DMS153 treated with DMSO at 0.1 percent for 48 hours (cell line): ENCODE data around the gene TMEM156.

Experiments used
- DNase-seq: peaks from one replicate; lab custom pipeline; 2025; ENCODE audit not compliant: unreplicated experiment; lab: John Stamatoyannopoulos, UW

The TMEM156 gene, protein sequence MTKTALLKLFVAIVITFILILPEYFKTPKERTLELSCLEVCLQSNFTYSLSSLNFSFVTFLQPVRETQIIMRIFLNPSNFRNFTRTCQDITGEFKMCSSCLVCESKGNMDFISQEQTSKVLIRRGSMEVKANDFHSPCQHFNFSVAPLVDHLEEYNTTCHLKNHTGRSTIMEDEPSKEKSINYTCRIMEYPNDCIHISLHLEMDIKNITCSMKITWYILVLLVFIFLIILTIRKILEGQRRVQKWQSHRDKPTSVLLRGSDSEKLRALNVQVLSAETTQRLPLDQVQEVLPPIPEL

DNA sequence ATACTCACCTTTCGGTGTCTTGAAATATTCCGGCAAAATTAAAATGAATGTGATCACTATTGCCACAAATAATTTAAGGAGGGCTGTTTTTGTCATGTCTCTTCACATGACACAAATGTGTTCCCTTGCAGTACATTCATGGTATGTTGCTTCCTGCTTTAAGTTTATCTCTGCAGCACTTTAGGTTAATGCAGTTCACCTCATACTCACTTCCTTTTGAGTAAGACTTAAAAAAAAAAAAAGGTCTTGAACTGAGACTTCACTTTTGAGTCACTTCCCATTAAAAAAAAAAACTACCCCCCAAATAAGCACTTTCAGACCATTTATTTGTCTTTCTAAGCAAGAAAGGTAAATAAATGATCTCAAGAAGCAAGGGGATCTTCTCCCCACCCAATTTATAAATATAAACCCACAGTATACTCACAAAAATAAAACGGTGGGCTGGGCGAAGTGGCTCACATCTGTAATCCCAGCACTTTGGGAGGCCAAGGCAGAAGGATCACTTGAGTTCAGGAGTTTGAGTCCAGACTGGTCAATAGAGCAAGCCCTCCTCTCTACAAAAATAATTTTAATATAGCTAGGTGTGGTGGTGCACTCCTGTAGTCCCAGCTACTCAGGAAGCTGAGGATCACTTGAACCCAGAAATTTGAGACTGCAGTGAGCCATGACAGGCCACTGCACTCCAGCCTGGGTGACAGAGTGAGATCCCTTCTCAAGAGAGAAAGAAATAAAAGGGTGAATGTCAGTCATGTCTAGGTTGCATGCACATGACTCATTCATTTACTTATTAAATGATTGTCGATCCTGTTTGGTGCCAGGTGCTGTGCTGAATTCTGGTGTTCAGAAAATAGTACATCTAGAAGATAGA is at the start of gene TMEM156:
TSS of gene TMEM156 (minus strand) at position 192 of the 868 bp plus-strand sequence. CDS start at position 96, 96 bp downstream.
- no peak for DNase-seq

DNA sequence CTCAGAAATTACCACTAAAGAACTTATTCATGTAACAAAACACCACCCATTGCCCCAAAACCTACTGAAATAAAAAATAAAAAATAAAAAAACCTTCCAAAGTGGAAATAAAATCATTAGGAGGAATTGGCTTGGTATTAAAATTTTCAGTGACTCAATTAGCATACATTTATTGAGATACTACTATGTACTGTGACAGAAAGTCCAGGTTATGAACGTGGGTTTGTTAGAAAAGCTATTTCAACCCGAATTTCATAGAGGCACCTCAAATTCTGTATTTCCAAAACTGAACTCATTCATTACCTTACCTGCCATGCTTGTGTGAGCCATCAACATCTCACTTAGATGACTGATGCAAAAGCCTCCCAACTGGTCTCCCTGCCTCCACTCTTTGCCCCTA is 46.6 kb upstream of the TMEM156 start:
- DNase-seq, result no peak

DNA sequence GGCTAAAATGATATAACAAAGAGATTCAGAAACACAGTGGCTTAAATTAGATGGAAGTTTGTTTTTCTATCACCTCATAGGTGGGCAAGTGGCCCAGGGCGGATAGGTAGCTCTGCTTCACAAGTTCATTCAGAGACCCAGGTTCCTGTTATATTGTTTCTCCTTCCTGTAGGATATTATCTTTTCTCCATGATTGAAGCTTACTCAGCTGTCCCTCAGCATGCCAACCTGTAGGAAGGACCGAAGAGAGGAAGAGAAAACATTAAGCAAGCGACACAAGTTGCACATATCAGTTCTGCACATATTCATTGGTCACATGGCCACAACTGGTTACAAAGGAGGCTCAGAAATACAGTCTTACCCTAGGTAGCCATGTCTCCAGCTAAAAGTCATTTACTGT is 36.7 kb upstream of the TMEM156 start:
- DNase-seq, result no peak

DNA sequence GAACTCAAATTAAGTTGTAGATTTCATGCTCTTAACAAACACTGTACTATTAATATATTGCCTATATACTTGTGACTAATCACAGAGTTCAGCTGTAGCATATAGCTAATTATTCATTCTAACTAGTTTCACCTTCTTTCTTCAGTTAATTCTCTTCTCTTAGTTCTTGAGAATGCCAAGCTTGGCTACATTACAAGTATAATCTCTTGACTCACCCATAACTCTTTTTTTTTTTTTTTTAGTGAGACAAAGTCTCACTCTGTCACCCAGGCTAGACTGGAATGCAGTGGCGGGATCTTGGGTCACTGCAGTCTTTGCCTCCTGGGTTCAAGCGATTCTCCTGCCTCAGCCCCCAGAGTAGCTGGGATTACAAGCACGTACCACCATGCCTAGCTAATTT is 35.2 kb upstream of the TMEM156 start:
- DNase-seq, result no peak

DNA sequence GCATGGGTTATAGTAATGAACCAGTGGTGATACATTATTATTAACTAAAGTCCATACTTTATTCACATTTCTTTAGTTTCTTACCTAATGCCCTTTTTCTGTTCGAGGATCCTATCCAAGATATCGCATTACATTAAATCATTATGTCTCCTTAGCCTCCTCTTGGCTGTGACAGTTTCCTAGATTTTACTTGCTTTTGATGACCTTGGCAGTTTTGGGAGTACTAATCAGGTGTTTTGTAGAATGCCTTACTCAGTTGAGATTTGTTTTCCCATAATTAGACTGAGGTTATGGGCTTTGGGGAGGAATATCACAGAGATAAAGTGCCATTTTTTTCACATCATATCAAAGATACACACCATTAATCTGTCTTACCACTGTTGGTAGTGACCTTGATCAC is 34.8 kb upstream of the TMEM156 start:
- DNase-seq, result no peak

DNA sequence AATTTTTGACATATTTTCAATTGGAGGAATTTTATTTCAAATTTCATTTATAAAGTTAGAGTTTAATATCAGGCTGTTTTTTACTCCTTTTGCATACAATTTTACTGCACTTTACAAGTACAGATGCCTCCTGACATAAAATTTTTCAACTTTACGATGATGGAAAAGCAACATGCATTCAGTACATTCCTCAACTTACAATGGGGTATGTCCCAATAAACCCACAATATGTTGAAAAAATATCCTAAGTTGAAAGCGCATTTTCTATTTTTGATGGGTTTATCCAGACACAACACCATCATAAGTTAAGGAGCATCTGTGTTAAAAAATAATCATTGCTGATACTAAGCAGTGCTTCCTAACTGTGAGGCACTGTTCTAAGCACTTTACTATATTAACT is 34.2 kb upstream of the TMEM156 start:
- no peak for DNase-seq

DNA sequence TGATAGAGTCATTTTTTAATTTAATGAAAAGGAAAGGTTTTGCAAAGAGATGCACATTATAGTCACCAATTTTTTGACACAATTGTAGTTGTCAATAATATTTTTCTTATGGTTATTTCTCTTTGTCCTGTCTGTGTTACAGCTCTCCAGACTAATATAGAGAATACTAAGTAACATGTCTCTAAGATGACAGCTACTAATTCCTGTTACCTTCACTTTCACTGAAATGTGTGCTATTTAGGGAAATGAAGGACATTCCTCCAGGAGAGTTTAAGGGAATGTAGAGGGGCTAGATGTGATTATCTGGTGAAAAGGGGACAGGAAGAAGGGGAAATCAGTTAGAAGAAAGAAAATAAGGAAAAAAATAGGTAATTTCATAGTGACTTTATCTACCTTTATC is 31.2 kb upstream of the TMEM156 start:
- DNase-seq, result no peak

DNA sequence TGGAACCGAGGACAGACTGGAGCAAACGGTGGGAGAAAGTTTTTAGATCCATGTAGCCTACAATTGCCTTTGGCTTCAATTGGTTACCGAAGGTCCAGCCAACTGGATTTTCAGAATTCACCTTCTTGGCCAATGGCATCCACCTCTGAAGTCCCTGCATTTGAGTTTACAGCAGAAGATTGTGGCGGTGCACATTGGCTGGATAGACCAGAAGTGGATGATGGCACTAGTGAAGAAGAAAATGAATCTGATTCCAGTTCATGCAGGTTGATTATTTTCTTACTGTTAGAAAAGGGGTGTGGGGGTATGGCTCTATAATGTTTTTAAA is 30.5 kb upstream of the TMEM156 start:
- DNase-seq, result no peak

DNA sequence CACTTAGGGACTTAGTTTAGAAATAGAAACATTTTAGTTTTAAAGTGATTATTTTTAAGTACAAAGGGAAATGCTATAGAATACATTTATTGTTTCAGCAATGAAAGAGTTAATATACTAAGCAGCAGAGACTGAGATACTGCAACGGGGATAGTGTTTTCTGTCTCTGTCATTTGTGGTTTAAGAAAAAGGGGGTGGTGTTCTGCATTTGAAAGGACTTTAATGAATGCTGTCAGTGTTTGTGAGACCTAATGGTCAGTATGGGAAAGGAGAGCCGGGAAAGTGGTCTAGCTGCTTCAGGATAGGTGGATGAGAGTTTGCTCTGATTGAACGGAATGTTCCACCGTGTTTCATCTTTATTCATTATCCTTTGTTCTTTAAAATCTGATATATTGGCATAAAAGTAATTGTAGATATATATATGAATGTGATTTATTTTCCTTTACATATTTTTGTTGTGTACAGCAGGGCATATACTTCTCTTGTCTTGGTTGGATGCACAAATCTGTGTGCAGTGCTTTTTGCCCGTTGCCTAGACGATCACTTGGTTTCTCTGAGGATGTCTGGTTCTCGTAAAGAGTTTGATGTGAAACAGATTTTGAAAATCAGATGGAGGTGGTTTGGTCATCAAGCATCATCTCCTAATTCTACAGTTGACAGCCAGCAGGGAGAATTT is 30.0 kb upstream of the TMEM156 start, which contains the start of gene KLHL5:
TSS of gene KLHL5 (plus strand) at position 139 of the 676 bp plus-strand sequence. CDS start at position 560, 421 bp downstream.
- no peak for DNase-seq

DNA sequence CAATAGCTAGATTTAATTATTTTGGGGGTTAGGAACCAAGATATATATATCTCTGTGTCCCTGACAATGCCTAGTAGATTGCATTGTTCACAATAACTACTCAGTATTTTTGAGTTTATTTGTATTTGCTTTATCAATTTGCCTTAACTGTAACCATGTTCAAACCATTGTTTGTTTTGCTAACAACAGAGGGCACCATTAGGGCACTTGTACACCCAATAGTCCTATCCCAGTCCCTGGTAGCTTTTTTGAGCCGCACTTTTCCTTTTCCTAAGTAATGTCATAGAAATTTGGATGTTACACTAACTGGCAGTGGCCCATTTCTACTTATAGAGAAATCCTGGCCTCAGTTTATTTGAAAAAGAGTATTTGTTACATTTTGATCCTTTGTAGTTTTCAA is 29.2 kb upstream of the TMEM156 start:
- no peak for DNase-seq

DNA sequence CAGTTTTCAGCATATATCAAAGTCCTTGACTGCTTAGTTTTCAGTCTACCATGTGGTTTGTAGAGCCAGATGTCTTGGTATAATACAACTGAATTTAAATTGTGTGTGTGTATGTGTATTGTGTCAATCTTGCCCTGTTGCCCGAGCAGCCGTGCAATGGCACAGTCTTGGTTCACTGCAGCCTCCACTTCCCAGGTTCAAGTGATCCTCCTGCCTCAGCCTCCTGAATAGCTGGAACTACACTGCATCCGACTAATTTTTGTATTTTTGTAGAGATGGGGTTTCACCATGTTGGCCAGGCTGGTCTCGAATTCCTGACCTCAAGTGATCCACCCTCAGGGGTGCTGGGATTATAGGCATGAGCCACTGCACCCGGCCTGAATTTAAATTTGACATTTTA is 23.8 kb upstream of the TMEM156 start:
- DNase-seq, result no peak

DNA sequence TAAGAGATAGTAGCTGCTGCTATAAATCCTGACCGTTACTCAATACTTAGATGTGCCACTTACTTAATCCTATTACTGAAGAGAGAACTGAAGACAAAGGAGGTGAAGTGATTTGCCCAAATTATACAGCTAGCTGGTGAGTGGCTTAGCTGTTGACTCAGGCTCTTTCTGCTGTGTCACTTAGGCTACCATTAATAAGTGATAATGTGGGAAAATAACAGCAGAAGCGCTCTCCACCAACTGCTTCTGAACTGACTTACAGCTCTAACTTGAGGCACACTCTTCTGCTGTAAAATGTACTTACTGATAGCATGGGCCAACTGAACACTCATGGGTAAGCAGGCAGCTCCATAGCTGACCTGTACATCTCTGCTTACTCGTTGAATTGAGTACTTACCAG is 22.3 kb upstream of the TMEM156 start:
- DNase-seq, result no peak

DNA sequence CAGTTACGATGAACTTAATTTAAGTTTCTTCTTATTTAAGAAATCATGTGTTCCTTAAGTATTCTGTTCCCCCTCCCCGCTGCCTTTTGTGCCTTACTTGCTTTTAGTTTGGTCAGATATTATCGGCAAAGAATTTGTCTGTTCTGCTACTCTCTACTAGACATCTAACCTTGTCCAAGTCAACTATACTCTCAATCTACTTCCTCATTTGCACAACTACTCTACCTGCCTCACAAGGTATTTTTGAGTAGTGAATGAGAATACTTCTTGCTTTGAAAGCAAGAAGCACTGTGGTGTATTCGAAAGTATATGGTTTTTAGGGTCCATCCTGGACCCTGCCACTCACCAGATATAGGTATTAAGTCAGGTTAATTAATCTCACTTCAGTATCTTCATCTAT is 21.8 kb upstream of the TMEM156 start:
- DNase-seq, result no peak

DNA sequence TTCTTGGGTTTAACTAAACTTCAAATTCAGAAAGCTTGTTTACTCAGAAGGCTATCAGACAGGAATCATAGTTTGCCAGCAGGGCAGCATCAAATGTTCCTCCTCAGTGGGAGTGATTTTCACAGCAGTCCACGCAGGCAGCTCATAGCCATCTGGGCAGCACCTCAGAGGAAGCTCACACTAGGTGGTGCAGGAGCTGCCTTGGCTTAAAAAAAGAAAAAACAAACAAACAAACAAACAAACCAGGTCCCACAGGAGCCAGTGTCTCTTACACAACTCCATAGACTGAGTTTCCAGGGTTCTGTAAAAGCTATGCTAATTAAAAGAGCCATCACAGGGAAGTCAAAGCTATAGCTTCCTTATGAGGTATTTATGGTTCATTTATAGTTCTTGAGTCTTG is 19.3 kb upstream of the TMEM156 start:
- DNase-seq, result no peak

DNA sequence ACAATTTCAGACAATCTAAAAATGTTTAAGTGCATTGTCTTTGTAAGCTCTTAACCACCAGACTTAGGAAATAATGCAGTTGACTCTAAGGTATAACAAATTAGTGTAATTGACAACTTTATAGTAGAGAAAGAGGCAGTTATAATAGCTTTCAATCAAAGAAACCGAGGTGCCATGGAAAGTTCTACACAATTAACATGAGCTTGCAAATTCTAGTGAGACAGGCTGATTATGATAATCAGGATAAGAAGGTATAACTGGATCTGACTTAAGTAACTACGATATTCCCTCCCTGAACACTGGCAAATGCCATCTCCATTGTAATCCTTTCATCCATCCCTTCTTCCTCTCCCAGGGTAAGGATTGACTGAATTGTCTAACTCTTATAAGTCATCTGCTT is 18.4 kb upstream of the TMEM156 start:
- DNase-seq, result no peak

DNA sequence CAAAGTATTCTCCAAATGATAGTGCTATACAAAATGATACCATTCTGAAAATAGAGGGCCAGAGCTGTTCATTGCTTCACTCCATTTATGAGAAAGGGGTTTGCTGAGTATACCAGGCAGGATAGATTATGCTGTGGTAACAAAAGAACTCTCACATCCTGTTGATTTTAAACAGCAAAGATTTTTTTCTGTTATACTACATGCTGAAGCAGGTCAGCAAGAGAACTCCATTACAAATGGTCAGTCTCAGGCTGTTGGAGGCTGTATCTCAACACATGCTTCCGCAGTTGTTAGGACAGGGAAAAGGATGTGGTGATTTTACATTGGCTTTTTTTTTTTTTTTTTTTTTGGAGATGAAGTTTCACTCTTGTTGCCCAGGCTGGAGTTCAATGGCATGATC is 16.1 kb upstream of the TMEM156 start:
- DNase-seq, result no peak

DNA sequence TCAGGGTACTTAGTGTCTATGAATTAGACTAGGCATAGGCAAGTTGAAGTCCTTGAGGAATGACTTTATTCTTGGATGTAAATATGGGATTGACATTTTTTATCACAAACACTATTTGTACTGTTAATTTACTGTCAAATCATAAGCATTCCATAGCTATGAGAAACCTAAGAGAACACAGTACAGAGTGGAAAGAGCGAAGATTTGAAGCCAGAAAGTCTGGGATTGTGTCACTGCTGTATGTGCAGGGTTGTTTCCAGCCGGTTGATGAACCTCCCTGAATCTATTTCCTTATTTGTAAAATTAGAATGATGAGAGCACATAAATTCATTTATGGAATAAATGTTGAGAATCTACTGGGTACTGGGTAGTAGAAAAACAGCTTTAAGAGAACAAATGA is 15.5 kb upstream of the TMEM156 start:
- DNase-seq, result no peak

DNA sequence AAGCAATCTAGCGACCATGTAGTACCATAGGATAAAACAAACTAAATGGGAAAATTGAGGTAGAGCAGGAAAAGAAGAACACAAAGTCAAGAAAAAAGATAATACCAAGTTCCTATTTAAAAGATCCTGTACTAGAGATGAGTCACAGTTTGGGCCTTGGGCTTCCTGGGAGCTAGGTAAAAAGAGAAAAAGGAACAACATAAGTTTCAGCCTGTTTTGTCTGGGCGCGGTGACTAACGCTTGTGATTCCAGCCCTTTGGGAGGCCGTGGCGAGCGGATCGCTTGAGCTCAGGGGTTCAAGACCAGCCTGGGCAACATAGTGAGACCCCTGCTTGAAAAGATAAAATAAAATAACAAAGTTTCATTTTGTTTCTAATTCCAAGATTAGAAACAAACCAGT is 14.0 kb upstream of the TMEM156 start:
- DNase-seq, result no peak

DNA sequence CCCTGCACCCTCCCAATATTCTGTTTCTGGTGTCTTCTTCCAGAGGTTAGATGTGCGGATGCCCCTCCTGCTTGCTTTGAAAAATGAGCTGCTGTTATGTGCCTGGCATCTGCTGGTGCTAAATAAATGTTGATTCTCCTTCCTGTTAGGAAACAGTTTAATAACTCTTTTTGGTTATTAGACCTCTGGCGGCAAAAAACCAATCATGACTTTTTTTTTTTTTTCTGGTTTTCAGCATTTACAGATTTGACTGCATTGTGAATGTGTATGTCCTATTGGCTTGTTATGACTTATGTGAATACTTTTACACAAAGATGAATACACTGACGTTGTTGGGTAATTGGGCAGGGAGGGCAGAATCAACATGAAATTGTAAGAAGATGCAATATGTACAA is 13.6 kb upstream of the TMEM156 start:
- DNase-seq, result no peak

DNA sequence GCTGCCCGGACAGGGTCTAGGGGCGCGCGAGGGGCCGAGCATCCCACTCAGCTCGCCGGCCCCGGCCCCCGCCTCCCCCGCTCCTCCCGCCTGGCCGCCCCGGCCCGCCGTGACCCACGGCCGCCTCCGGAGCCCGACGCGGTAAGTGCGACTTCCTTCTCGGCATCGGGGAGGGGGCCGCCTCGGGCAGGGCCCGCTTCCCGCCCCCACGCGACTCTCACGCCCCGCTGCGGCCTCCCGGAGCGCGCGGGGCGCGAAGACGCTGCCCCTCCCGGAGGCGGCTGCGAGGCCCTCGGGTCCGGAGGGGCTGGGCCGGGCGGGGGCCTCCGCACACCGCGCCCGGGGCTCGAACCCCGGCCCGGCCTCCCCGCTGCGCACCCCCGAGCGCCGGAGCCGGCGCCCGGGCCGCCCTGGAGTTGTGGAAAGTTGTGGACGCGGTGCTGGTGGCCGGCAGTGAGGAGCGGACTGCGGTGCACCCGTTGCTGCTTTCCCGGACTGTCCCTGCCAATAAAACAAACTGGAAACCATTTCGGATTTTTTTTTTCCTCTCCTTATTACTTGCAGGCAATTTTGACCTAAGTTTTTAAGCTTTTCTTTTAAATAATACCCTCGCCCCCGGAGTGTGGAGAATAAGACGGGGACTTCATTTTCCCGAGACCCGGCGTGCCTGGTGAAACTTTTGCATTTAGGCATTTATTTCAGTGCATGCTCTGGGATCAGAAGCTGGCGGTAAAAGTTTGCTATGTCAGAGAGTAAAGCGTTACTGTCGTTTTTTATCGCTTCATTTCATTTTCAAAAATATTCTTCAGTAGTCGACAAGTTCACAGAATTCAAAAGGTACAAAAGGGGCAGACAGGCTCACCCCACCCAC is 13.0 kb upstream of the TMEM156 start:
- no peak for DNase-seq

DNA sequence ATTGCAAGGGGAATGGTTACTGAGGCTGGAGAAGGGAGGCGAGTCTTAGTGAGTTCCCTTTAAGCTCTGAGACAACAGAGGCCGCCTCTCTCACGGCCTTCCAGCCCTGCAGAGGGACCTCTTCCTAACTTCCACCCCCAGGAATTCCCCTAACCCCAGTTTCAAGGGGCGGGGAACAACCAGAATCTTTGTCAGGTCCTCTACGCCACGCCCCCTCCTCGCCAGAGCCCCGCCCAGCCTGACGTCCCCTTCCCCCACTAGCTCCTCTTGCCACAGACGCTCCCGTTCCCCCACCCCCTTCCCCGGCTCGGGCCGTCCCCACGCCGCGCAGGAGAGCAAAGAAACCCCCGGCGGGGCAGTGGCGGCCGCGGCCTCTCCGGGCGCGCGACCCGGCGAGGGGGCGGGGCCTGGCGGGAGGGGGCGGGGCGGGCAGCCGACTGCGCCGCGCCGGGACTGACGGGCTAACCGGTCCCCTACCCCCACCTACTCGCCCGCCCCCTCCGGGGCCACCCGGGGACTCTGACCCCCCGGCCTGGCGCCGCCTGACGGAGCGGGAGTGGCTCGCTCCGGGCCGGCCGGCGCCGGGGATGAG is 12.3 kb upstream of the TMEM156 start:
- DNase-seq, result peak; percentile 14
